Measurements from ENCODE around the gene TTR.

DNA sequence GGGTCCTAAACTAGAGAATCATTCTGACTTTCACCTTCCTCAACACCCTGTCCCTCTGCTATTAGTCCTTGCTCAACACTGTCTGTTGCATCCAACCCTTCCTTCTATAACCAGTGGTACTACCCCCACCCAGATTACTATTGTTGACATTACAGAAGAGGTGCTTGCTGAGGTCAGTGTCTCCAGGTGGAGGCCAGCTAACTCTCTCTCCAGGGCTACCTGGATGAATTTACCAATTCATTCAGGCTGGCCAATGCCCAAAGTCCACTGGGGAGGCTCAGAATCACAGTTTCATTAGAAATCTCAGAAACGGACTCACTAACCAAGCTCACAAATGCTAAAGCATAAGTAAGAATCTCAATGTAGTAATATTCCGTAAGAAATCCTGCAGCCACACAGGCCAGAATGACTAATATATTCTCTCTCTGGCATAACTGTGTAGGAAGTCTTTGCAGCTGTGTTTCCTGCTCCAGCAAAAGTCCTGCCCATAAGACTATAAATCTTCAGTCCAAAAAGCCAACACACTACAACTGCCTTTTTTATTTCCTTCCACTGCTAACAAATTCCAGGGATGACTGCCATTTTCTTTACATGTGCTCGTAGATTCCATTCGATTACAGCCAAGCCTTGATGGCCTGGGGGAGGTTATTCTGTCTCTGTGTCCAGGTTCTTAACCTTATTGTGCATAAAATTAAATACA is 10.0 kb upstream of the TTR start:
- TF ChIP-seq POLR2A (IDR thresholded peaks at IDR 0.05; ENCODE audit: low read depth, low read length) (no peak), MXI1 (IDR thresholded peaks at IDR 0.05; ENCODE audit: borderline replicate concordance, low read depth, low read length) (no peak), RCOR1 (IDR thresholded peaks at IDR 0.05; ENCODE audit: insufficient replicate concordance, low read length) (no peak), FOS (IDR thresholded peaks at IDR 0.05; ENCODE audit: low read depth, low read length) (no peak), CHD1 (IDR thresholded peaks at IDR 0.05; ENCODE audit: low read depth, low read length) (no peak), MAFK (IDR thresholded peaks at IDR 0.05; ENCODE audit: low read depth, low read length) (no peak), CEBPB (IDR thresholded peaks at IDR 0.05; ENCODE audit: low read depth, low read length) (no peak), RAD21 (IDR thresholded peaks at IDR 0.05; ENCODE audit: low read length) (no peak)
- TF ChIP-seq, protein P1, sequence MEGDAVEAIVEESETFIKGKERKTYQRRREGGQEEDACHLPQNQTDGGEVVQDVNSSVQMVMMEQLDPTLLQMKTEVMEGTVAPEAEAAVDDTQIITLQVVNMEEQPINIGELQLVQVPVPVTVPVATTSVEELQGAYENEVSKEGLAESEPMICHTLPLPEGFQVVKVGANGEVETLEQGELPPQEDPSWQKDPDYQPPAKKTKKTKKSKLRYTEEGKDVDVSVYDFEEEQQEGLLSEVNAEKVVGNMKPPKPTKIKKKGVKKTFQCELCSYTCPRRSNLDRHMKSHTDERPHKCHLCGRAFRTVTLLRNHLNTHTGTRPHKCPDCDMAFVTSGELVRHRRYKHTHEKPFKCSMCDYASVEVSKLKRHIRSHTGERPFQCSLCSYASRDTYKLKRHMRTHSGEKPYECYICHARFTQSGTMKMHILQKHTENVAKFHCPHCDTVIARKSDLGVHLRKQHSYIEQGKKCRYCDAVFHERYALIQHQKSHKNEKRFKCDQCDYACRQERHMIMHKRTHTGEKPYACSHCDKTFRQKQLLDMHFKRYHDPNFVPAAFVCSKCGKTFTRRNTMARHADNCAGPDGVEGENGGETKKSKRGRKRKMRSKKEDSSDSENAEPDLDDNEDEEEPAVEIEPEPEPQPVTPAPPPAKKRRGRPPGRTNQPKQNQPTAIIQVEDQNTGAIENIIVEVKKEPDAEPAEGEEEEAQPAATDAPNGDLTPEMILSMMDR (conservative IDR thresholded peaks at IDR 0.05; ENCODE audit: low read depth, low read length): no peak
